ENCODE results near the gene IGF2BP2. TPM values are rescaled to one million over a fixed set of nuclear protein-coding genes. Genes with fewer than 3 reads are reported as not detected.

Gene IGF2BP2
- total RNA-seq, 2 donors from 2014 or later, result 143 to 162 TPM

DNA sequence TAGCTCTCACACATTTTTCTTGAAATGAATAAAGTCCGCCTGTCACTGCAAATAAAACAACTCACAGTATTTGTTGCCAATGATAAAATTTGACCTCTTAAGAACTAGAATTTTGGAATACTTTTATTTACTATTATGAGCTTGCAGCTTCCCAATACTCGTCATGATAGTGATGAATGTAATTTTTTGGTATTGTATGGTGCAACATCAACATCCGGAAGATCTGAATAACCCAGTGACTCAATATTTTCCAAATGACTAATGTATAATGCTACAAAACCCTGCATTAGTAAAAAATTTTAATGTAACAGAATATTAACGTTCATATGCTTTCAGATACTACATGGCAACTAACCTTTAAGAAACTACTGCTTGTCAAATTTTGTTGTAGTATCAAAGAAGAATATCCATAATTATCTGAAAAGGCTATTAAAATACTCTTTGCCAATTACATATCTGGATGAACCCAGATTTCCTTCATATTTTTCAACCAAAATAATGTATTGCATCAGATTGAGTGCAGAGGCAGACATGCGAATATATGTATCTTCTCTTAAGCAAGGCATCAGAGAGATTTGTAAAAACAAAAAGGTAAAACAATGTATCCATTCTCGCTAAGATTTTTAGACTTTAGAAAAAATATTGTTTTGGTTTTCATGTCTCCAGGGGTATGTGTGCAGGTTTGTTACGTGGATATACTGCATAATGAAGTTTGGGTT, 95.3 kb downstream of the IGF2BP2 start:
- Mint-ChIP-seq H3K36me3 (ENCODE audit: low read depth) (peaks cover 2% of the 10 kb centered on the region), H3K27me3 (ENCODE audit: insufficient read depth) (no peaks in the 10 kb centered on the region), H3K4me3 (no peak overlapping the region), H3K27ac (no peak overlapping the region), H3K4me1 (peaks cover 46% of the 10 kb centered on the region), H3K9me3 (no peaks in the 10 kb centered on the region)
- no peak overlapping the region for H3K9ac ChIP-seq (ENCODE audit: extremely low read depth, low read length, poor library complexity, severe bottlenecking)
- H3K27me3 ChIP-seq (ENCODE audit: control insufficient read depth, insufficient read depth, low read length, poor library complexity, severe bottlenecking), result no peaks in the 10 kb centered on the region
- TF ChIP-seq, protein P1, sequence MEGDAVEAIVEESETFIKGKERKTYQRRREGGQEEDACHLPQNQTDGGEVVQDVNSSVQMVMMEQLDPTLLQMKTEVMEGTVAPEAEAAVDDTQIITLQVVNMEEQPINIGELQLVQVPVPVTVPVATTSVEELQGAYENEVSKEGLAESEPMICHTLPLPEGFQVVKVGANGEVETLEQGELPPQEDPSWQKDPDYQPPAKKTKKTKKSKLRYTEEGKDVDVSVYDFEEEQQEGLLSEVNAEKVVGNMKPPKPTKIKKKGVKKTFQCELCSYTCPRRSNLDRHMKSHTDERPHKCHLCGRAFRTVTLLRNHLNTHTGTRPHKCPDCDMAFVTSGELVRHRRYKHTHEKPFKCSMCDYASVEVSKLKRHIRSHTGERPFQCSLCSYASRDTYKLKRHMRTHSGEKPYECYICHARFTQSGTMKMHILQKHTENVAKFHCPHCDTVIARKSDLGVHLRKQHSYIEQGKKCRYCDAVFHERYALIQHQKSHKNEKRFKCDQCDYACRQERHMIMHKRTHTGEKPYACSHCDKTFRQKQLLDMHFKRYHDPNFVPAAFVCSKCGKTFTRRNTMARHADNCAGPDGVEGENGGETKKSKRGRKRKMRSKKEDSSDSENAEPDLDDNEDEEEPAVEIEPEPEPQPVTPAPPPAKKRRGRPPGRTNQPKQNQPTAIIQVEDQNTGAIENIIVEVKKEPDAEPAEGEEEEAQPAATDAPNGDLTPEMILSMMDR (conservative IDR thresholded peaks at IDR 0.05), result no peak
- H3K9me3 ChIP-seq (ENCODE audit: control insufficient read depth, low read length), result no peaks in the 10 kb centered on the region
- no peak overlapping the region for H3K27ac ChIP-seq (ENCODE audit: low read depth, low read length)
- no peak for DNase-seq
- H3K4me1 ChIP-seq (ENCODE audit: control insufficient read depth, insufficient read depth, low read length), result peaks cover 10% of the 10 kb centered on the region
- H3K4me3 ChIP-seq (ENCODE audit: low read length), result no peak overlapping the region
- 96 to 100% methylated on average over 2 to 7 of the region's 7 CpGs for WGBS, 2 experiments (ENCODE audit: insufficient coverage in 1 of 2, insufficient read length in 1 of 2)
- no peaks in the 10 kb centered on the region for H3K36me3 ChIP-seq (ENCODE audit: control insufficient read depth, insufficient read depth, low read length)

DNA sequence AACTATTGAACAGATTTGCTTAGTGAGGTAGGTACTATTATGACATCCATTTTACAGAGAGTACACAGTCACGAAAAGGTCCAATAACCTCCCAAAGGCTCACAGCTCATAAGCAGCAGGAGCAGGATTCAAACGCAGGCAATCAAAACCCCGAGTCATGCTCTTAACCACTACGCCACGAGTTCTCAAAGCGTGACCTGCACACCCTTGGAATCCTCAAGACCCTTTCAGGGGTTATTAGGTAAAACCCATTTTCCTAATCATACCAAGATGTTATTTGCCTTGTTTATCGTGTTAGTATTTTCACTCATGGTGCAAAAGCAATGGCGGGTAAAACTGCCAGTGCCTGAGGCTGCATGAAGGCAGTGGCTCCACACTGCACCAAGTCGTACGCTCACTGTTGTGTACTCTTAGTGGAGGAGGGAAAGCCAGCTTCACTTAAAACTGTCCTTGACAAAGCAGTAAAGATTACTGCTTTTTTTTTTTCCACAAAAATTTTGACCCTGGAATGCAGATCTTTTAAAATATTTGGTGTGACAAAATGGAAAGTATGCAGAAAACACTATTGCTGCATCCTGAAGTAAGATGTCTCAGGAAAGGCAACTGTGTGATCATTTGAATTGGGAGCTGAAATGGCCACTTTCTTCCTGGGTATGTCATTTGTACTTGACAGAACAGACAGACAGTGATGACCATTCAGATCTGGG, 96.1 kb downstream of the IGF2BP2 start:
- 93 to 95% methylated on average over 8 to 10 of the region's 10 CpGs for WGBS, 2 experiments (ENCODE audit: insufficient coverage in 1 of 2, insufficient read length in 1 of 2)
- no peaks in the 10 kb centered on the region for H3K9me3 Mint-ChIP-seq
- TF ChIP-seq, protein P1 (conservative IDR thresholded peaks at IDR 0.05), result no peak

DNA sequence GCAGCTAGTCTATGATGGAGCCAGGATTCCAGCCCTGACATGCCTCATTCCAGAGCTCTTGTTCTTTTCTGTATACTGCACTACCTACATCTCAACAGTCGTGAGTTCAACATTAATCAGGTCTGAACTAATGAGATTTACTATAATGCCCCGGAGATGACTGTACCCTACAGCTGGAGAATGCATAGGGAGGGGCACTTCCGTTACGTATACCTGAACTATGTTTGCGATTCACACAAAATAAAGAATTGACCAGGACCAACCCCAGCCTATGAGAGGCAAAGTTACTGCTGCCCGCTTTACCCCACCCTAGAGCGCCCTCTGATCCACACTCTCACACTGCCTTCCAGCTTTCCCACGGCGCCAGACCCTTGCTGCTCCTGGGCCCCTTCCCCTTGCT, 97.0 kb downstream of the IGF2BP2 start:
- peak overlapping the region; percentile 29 for H3K27ac Mint-ChIP-seq
- H3K36me3 ChIP-seq (ENCODE audit: control insufficient read depth, insufficient read depth, low read length), result no peaks in the 10 kb centered on the region
- TF ChIP-seq, protein P1 (conservative IDR thresholded peaks at IDR 0.05), result no peak
- H3K4me3 Mint-ChIP-seq, result no peak overlapping the region
- H3K4me3 ChIP-seq (ENCODE audit: low read length), result no peak overlapping the region
- peaks cover 2% of the 10 kb centered on the region for H3K36me3 Mint-ChIP-seq (ENCODE audit: low read depth)
- no peak for DNase-seq
- peaks cover 10% of the 10 kb centered on the region for H3K4me1 ChIP-seq (ENCODE audit: control insufficient read depth, insufficient read depth, low read length)
- 92 to 93% methylated on average over 9 of the region's 9 CpGs for WGBS, 2 experiments (ENCODE audit: insufficient coverage in 1 of 2, insufficient read length in 1 of 2)
- H3K27me3 Mint-ChIP-seq (ENCODE audit: insufficient read depth), result no peaks in the 10 kb centered on the region
- no peaks in the 10 kb centered on the region for H3K9me3 ChIP-seq (ENCODE audit: control insufficient read depth, low read length)
- no peaks in the 10 kb centered on the region for H3K9me3 Mint-ChIP-seq
- no peak overlapping the region for H3K9ac ChIP-seq (ENCODE audit: extremely low read depth, low read length, poor library complexity, severe bottlenecking)
- H3K27ac ChIP-seq (ENCODE audit: low read depth, low read length), result no peak overlapping the region
- no peaks in the 10 kb centered on the region for H3K27me3 ChIP-seq (ENCODE audit: control insufficient read depth, insufficient read depth, low read length, poor library complexity, severe bottlenecking)
- H3K4me1 Mint-ChIP-seq, result peaks cover 49% of the 10 kb centered on the region

More for the DNA sequence above, 96.1 kb downstream of the IGF2BP2 start:
- no peak for DNase-seq
- Histone ChIP-seq H3K36me3 (ENCODE audit: control insufficient read depth, insufficient read depth, low read length) (no peaks in the 10 kb centered on the region), H3K9ac (ENCODE audit: extremely low read depth, low read length, poor library complexity, severe bottlenecking) (no peak overlapping the region), H3K4me1 (ENCODE audit: control insufficient read depth, insufficient read depth, low read length) (peaks cover 10% of the 10 kb centered on the region), H3K27me3 (ENCODE audit: control insufficient read depth, insufficient read depth, low read length, poor library complexity, severe bottlenecking) (no peaks in the 10 kb centered on the region), H3K9me3 (ENCODE audit: control insufficient read depth, low read length) (no peaks in the 10 kb centered on the region), H3K27ac (ENCODE audit: low read depth, low read length) (no peak overlapping the region), H3K4me3 (ENCODE audit: low read length) (no peak overlapping the region)
- H3K4me3 Mint-ChIP-seq, result no peak overlapping the region
- peaks cover 2% of the 10 kb centered on the region for H3K36me3 Mint-ChIP-seq (ENCODE audit: low read depth)
- H3K4me1 Mint-ChIP-seq, result peaks cover 46% of the 10 kb centered on the region
- peak overlapping the region; percentile 81 for H3K27ac Mint-ChIP-seq
- H3K27me3 Mint-ChIP-seq (ENCODE audit: insufficient read depth), result no peaks in the 10 kb centered on the region

All from endodermal cell (in vitro differentiated cells).